ENCODE data around the gene RAB1B.
"Not testable (repeated sequence)": the region's sequence is repeated elsewhere in the genome, so short reads cannot be mapped to it uniquely, and the experiment has no call there.

Gene RAB1B

DNA sequence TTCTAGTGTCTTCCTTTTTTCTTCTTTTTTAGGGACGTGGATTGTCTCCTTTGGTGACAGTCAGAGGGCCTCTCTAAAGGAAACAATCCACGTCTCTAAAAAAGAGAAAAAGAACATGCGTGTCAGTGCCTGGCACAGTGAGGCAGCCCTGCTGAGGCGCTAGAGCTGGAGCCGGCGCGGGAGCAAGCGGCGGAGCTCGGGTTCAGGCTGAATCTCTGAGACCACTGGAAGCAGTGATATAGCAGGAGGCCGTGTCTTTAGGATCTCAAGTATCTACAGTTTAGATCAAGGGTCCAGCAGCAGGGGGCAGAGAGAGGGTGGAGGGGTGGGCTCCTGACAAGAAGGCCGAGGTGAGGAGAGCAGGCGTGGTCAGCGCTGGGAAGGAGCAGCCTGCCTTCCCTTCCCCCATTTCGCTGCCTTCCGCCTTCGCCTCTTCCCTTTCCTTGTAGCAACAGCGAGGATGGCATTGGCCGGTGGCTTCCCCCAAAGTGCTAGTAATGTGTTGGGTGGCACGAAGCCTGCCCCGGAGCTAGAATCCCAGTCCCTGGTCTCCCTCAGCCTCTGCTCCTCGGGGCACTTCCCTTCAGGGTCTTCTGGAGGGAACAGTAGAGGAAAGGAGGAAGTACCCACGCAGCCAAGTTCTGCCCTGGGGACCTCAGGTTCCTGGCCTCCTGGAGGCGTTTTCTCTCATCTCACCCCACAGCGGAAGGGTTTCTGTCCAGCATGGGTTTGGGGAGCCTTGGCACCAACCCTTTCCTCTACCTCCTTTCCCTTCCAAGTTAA lies 28.2 kb upstream of the RAB1B start:
- no peak for DNase-seq

DNA sequence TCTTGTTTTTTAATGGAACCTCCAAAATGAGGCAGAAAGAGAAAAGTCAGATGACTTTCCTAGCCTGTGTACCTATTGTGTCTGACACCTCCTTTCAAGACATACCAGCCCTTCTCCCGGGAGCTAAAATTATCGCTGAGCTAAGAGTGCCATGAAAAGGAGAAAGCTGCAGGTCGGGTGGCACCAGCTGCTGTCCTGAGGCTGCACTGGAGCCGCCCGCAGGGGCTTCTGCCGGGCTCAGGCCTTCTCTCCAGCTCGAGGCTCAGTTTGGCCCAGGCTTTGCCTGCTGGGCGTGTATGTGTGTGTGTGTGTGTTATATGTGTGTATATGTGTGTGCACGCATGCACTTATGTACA lies 27.7 kb upstream of the RAB1B start:
- no peak for DNase-seq

- DNase-seq = no peak
Measured at GRCh38 chr11:66242095-66242765, 26.2 kb upstream of the RAB1B start.

GRCh38 chr11:66243782-66244535 lies 24.5 kb upstream of the RAB1B start:
- DNase-seq = no peak

GRCh38 chr11:66247295-66247694 lies 21.1 kb upstream of the RAB1B start:
- no peak for DNase-seq

DNA sequence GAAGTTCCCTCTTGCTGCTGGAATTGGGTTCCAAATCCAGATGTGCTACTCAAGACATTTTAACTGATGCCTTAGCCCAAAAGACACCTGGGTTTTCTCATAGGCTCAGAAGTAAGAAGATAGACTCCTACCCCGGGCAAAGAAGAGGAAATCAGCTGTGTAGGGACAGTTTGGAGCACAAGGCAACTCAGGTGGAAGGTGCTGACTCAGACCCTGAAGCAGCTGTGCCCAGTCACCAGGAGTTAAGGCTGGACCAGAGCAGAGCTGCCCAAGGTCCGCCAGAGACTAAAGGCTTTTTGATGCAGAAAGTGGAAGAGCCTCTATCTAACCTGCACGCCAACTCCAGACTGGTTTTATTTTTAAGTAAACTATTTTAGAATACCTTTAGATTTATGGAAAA lies 20.6 kb upstream of the RAB1B start:
- no peak for DNase-seq

DNA sequence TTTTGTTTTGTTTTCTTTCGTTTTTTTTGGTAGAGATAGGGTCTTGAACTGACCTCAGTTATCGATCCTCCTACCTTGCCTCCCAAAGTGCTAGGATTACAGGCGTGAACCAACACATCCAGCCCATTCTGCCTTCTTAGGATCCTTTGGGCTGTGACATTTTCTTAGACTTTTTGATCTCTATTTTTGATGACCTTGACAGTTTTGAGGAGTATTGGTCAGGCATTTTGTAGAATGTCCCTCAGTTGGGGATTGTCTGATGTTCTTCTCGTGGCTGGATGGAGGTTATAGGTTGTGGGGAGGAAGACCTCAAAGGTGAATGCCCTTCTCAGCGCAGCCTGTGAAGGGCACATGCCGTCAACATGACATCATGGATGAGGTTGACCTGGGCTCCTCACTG lies 19.5 kb upstream of the RAB1B start:
- DNase-seq = no peak

DNA sequence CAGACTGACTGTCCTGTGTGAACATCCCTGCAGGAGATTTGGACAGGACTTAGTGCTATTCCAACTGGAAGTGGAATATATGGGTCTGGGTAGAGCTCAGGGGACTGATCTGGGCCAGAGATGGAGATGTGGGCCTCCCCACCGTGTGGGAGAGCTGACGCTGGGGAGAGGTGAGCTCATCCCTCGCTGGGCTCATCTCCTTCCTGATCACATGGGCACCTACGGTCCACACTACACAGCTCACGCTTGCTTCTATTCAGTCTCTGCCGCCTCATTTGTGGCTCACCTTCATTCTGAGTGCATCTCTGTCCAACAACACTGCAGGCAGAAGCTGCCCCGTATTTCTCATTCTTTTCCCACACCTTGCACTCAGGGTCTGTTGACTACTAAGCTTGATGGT lies 16.6 kb upstream of the RAB1B start:
- DNase-seq = no peak

- DNase-seq = not testable (repeated sequence)
Measured at GRCh38 chr11:66253081-66253480, 15.4 kb upstream of the RAB1B start.

DNA sequence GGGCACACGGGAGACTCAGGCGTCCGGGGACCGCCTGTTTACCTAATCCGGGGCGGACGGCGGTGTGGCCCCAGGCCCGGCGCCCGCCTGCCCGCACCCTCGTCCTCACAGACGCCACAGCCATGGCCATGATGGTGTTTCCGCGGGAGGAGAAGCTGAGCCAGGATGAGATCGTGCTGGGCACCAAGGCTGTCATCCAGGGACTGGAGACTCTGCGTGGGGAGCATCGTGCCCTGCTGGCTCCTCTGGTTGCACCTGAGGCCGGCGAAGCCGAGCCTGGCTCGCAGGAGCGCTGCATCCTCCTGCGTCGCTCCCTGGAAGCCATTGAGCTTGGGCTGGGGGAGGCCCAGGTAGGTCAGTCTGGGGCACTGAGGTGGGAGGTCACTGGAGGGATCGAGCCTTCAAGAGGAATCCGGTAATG lies 10.0 kb upstream of the RAB1B start:
- no peak for DNase-seq

GRCh38 chr11:66259225-66259624 lies 9.2 kb upstream of the RAB1B start:
- DNase-seq = no peak

DNA sequence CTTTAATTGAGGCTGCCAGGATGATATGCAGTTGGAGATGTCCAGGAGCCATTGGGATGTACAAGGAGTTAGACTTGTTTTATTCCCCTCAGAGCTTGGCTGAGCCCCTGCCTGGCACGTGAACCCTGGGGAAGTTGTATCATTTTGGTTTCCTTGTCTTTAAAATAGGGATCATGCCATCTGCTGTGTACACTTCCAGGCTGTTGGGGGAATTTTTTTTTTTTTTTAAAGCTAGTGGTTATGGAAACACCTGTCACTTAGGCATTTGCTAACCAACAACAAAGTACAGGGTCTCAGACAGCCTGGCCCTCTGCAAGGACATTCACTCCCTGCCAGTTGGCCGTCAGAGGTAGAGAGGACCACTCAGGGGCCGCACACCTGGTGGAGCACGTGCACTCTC lies 8.5 kb upstream of the RAB1B start:
- DNase-seq = no peak

- DNase-seq = no peak
Measured at GRCh38 chr11:66261578-66261977, 6.9 kb upstream of the RAB1B start.

- DNase-seq = no peak
Measured at GRCh38 chr11:66262191-66262590, 6.2 kb upstream of the RAB1B start.

DNA sequence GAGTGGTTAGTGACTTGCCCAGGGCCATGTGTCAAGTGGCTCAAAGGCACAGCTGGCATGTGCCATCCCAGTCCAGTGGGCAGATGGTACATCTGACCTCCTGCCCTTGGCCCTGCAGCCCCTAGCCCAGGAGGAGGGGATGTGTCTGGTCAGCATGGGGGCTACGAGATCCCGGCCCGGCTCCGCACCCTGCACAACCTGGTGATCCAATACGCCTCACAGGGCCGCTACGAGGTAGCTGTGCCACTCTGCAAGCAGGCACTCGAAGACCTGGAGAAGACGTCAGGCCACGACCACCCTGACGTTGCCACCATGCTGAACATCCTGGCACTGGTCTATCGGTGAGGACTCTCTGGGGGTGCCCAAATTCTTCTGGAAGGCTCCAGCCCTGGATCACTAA lies 5.7 kb upstream of the RAB1B start:
- no peak for DNase-seq

DNA sequence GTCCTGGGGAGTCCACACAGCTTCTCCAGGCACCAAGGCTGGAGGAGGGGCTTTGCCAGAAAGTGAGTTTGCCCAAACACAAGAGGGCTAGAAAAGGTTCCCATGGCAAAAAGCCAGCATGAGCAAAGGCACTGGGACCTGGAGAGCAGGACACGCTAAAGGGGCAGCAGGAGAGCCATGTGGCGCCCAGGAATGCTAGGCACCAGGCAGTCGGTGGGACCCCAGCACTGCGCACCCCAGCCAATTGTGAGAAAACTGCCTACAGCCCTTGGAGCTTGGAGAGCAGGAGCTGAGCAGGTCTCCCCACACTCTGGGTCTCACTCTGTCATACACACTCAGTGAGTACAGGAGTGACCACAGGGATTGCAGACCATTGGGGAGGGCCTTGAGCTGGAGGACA lies 5.2 kb upstream of the RAB1B start:
- DNase-seq = no peak

GRCh38 chr11:66263785-66264184 lies 4.7 kb upstream of the RAB1B start:
- DNase-seq = no peak

- no peak for DNase-seq
Measured at GRCh38 chr11:66264383-66264782, 4.1 kb upstream of the RAB1B start.

GRCh38 chr11:66264914-66265313 lies 3.5 kb upstream of the RAB1B start:
- no peak for DNase-seq

DNA sequence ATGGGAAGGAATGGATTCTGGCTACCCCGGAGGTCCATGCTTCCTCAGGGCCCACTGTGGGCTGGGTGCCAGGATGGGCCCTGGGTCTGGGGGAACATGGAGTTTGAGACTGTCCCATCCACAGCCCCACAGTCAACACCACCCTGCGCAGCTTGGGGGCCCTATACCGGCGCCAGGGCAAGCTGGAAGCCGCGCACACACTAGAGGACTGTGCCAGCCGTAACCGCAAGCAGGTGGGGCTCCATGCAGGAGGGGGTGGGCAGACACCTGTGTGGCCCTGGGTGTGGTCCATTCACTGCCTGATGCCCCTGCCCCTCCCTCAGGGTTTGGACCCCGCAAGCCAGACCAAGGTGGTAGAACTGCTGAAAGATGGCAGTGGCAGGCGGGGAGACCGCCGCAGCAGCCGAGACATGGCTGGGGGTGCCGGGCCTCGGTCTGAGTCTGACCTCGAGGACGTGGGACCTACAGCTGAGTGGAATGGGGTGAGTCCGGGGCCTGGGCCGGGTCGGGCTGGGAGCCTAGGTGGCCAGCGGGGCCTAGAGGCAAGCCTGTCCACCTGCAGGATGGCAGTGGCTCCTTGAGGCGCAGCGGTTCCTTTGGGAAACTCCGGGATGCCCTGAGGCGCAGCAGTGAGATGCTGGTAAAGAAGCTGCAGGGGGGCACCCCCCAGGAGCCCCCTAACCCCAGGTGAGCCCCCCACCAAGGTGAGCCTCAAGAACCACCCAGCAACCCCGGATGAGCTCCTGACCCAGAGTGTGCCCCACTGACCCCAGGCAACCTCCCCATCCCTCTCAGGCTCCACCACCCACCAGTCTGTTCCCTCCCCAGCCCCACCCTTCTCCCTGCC lies 2.7 kb upstream of the RAB1B start:
- no peak for DNase-seq

DNA sequence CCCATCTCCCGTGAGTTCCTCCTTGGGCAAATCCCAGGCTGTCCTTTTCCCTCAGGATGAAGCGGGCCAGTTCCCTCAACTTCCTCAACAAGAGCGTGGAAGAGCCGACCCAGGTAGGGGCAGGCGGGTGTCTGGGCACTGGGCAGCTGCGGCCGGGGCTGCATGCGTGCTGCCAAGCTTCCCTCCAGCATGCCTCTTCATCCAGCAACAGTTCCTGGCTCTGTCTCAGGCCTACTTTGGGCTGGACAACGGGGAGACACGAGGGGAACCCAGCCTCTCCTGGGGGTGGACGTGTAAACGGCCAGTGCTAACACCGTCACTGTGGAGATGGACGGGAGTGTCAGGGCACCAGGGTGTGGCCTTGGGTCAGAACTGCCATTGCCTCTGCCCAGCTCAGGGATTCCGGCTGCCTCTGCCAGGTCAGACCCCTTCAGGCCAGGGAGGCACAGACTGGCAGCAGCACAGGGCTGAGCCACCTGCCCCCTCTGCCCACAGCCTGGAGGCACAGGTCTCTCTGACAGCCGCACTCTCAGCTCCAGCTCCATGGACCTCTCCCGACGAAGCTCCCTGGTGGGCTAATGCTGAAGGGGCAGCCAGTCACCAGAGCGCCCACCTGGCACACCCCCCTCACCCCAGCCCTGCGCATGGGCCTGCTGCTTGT lies 1.9 kb upstream of the RAB1B start:
- DNase-seq = no peak

DNA sequence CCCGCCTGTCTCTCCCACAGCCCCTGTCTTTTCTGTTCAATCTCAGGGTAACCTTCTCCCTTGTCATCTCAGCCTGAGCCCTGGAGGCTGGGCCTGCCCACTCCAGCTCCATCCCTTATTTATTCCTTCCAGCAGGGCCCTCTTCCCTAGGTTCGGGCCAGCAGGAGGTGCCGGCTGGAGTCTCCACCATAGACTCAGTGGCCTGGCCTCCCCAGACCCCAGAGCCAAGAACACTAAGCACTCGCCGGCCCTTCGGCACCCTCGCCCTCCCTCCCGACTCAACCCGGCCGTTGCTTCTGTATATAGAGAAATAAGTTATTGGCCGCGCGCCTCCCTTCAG lies 1.4 kb upstream of the RAB1B start:
- DNase-seq = no peak
